ENCODE results near the gene NUAK1.

DNA sequence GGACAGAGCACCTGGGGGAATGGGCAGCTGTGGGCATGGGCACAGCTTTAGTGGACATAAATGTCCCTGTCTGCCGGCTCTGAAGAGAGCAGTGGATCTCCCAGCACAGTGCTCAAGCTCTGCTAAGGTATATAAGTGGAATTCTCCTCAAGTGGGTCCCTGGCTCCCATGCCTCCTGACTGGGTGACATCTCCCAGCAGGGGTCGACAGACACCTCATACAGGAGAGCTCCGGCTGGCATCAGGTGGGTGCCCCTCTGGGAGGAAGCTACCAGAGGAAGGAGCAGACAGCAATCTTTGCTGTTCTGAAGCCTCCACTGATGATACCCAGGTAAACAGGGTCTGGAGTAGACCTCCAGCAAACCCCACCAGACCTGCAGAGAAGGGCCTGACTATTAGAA, 25.0 kb upstream of the NUAK1 start:
- TF ChIP-seq CTCF (conservative IDR thresholded peaks at IDR 0.05; ENCODE audit: low read depth, low read length): no peak
- TF ChIP-seq EZH2 (IDR thresholded peaks at IDR 0.05; ENCODE audit: borderline replicate concordance, low read depth, low read length, poor library complexity, severe bottlenecking): no peak
